ENCODE measurements around the gene TPMT.
"Not testable (repeated sequence)": the region's sequence is repeated elsewhere in the genome, so short reads cannot be mapped to it uniquely, and the experiment has no call there.

TPMT gene

GRCh38 chr6:18154507-18155149, at the start of gene TPMT:
Gene TPMT (minus strand): TSS chr6:18155077. CDS start chr6:18149127, 5,950 bp downstream.
- DNase-seq (ENCODE audit: low spot score), result no peak

- no peak for DNase-seq (ENCODE audit: low spot score)
Measured at GRCh38 chr6:18203786-18204185, 48.9 kb upstream of the TPMT start.

DNA sequence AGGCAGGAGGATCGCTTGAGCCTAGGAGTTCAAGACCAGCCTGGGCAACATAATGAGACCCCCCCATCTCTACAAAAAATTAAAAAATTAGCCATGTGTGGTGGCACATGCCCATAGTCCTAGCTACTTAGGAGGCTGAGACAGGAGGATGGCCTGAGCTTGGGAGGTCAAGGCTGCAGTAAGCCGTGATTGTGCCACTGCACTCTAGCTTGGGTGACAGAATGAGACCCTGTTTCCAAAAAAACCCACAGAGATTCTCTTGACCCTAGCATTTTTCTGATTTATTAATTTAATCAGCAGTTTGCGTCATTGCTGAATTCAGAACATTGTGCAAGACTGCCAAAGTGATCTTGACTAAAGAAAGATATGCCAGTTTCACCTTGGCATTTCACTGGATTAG, 37.1 kb upstream of the TPMT start:
- DNase-seq (ENCODE audit: low spot score), result no peak

GRCh38 chr6:18189196-18189595, 34.3 kb upstream of the TPMT start:
- no peak for DNase-seq (ENCODE audit: low spot score)

- DNase-seq (ENCODE audit: low spot score), result no peak
Measured at GRCh38 chr6:18187701-18188100, 32.8 kb upstream of the TPMT start.

DNA sequence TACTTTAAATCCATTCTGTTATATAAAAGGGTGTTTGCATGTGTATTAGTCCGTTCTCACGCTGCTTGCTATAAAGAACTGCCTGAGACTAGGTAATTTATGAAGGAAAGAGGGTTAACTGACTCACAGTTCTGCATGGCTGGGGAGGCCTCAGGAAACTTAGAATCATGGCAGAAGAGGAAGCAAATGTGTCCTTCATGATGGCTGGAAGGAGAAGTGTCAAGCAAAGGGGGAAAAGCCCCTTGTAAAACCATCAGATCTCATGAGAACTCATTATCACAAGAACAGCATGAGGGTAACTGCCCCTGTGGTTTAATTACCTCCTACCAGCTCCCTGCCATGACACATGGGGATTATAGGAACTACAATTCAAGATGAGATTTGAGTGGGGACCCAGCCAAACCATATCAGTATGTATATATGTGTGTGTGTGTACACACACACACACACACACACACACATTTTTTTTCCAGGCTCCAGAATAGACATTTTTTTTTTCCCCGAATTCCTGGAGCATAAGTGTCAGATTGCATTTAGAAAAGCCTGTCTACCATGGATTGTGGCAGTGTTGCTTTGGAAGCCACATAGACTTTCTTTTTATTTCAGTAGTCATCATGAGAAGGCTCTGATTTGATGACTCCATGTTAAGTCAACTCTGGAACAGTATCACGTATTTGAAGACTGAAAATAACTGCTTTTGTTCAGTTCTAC, 31.8 kb upstream of the TPMT start:
- DNase-seq (ENCODE audit: low spot score), result no peak

DNA sequence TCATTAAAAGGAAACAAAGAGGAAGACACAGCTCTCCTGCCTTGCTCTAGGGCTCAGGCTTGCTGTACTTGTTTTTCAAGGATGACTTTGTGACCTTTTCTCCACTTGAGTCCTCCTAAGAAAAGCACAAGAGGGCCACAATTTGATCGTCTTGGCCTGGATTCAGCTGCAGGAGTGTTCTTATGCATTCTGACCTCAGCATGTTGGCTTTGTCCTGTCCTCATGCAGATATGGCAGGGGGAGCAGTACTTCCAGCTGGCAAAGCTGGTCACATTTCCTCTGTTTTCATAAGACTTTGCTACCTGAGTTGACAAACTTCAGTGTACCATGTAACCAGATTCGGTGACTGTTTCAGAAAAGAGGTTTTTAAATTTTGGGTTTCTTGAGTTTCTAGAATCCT, 31.2 kb upstream of the TPMT start:
- no peak for DNase-seq (ENCODE audit: low spot score)

DNA sequence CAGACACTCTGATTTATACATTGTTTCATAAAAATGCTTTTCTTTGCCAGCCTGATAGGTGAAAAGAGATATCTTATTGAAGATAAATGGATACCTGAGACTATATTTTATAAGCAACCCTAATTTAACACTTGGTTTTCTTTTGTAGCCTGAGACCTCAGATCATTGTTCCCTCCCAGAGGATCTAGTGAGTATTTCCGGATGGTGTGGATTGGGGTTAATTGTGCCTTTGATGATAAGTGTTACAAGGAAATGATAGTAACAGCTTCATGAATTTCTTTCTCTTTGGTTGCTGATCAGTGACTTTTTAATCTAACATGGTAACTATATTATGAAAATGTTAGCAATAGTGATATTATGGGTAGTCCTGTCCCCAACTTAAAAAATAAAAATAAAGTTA, 30.7 kb upstream of the TPMT start:
- no peak for DNase-seq (ENCODE audit: low spot score)

- DNase-seq (ENCODE audit: low spot score), result no peak
Measured at GRCh38 chr6:18183766-18184165, 28.9 kb upstream of the TPMT start.

GRCh38 chr6:18182568-18182967, 27.7 kb upstream of the TPMT start:
- no peak for DNase-seq (ENCODE audit: low spot score)

- DNase-seq (ENCODE audit: low spot score), result no peak
Measured at GRCh38 chr6:18179770-18180356, 25.0 kb upstream of the TPMT start.

DNA sequence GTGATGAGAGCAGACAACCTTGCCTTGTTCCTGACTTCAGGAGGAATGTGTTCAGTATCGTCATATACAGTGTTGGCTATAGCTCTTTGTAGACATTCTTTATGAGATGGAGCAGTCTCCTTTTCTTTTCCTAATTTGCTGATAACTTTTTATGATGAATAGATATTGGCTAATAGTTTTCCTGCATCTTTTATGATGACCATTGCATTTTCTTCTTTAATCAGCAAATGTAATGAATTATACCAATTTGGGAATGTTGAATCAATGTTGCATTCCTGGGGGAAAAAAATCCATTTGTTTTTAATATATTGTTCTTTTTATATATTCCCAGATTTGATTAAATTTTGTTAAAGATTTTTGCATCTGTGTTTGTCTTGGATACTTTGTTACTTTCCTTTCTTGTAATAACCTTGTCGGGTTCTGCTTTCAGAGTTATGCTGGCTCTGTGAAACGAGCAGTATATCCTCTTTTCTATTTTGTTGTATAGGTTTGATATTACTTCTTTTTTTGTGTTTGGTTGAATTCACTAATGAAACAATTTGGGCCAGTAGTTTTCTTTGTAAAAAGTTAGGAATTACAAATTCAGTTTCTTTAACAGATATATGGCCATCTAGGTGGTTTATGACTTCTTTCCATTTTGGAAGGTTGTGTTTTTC, 24.2 kb upstream of the TPMT start:
- no peak for DNase-seq (ENCODE audit: low spot score)

DNA sequence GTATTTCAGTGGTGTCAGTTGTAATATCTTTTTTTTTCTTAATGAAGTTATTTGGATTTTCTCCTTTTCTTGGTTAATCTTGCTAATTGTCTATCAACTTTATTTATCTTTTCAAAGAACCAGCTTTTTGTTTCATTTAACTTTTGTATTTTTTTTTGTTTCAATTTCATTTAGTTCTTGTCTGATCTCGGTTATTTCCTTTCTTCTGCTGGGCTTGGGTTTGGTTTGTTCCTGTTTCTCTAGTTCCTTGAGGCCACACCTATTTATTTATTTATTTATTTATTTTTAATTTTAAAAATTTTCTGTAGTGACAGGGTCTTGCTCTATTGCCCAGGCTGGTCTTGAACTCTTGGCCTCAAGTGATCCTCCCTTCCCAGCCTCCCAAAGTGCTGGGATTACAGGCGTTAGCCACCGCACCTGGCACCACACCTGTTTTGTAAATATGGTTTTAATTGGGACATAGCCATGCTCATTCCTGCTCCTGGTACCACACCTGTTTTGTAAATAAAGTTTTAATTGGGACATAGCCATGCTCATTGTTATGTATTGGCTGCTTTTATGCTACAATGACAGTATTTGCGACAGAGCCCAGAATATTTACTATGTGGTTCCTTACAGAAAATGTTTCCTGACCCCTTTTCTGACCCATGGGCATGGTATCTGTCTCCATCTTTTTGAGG, 22.5 kb upstream of the TPMT start:
- DNase-seq (ENCODE audit: low spot score), result no peak

GRCh38 chr6:18176198-18176597, 21.3 kb upstream of the TPMT start:
- not testable (repeated sequence) for DNase-seq (ENCODE audit: low spot score)

DNA sequence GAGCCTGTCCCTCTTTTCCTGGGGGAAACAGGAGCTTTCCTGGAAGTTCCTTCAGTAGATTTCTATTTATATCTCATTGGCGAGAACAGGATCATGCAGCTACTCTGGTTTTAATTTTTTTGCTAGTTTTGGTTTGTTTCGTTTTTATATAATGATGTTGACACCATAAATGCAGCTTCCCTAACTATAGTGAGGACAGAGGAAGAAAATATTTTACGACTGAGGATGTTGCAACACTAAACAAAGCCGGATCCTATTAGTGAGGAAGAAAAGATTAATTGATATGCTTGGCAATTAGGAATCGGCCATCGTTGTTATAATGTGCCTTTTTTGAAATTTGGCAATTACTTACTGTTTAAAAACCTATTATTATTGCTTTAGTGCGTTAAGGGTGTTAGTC, 17.0 kb upstream of the TPMT start:
- no peak for DNase-seq (ENCODE audit: low spot score)

DNA sequence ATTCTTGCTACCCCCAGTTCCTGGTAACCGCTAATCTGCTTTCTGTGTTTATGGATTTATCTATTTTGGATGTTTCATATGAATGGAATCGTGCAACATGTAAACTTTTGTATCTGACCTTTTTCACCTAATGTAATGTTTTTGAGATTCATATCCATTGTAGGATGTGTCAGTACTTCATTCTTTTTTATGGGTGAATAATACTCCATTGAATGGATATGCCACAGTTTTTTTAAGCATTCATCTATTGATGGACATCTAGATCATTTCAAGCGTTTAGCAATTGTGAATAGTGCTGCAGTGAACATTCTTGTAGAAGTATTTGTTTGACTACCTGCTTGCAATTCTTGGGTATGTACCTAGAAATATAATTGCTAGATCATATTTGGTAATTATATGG, 13.4 kb upstream of the TPMT start:
- no peak for DNase-seq (ENCODE audit: low spot score)

DNA sequence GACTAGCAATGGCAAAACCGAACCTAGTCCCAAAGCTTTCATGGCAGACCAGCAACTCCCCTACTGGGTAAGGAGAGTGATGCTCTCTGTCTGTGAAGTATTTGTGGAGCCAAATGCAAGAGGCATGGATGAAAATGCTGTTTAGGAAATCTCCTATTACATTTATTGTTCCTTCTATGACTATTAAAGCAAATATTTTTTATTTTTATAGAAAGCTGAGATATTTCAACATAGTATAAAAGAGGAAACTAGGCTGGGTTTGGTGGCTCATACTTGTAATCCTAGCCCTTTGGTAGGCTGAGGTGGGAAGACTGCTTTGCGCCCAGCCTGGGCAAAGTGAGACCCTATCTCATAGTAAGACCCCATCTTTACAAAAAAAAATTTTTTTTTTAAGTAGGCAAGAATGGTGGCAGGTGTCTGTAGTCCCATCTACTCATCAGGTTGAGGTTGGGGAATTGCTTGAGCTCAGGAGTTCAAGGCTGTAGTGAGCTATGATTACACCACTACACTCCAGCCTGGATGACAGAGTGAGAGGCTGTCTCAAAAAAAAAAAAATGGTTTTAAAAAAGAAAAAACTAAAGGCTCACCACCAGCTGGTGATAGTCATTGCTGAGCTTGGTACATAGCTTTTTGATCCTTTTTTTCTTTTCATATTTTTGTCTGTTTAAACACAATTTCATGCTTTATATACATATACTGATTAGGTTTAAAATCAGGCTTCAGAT, 11.6 kb upstream of the TPMT start:
- no peak for DNase-seq (ENCODE audit: low spot score)

DNA sequence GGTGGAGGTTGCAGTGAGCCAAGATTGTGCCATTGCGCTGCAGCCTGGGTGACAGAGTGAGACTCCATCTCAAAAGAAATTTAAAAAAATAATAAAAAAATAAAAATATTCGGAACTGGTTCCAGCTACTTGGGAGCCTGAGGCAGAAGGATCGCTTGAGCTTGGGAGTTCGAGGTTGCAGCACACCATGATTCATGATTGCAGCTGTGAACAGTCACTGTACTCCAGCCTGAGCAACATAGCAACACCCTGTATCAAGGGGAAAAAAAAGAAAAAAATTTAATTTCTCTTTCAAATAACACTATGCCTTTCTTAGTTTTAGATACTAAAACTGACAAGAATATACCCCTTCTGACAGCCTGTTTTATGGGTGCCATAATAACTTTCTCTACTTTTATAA, 10.9 kb upstream of the TPMT start:
- DNase-seq (ENCODE audit: low spot score), result no peak

DNA sequence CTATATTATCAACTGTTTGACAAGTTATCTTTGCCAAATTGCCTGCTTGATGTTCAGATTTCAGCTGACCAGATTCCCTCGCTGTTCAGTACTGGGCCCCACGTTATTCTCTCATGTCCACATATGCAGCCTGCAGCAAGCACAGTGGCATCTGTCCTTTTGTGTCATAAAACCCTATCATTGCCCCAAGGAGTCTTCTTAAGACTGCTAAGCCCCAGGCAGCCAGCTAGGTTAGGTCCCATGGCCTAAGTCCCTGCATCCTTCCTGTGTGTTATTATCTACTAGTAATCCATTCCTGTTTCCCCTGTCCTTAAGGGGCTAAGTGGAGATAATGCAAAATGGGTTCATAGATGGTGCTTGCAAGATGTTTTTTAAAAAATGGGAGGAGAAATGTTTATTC, 7.5 kb upstream of the TPMT start:
- no peak for DNase-seq (ENCODE audit: low spot score)

GRCh38 chr6:18161431-18161830, 6.6 kb upstream of the TPMT start:
- no peak for DNase-seq (ENCODE audit: low spot score)

- DNase-seq (ENCODE audit: low spot score), result no peak
Measured at GRCh38 chr6:18160911-18161310, 6.0 kb upstream of the TPMT start.
